ENCODE data around the gene B3GALT5.

DNA sequence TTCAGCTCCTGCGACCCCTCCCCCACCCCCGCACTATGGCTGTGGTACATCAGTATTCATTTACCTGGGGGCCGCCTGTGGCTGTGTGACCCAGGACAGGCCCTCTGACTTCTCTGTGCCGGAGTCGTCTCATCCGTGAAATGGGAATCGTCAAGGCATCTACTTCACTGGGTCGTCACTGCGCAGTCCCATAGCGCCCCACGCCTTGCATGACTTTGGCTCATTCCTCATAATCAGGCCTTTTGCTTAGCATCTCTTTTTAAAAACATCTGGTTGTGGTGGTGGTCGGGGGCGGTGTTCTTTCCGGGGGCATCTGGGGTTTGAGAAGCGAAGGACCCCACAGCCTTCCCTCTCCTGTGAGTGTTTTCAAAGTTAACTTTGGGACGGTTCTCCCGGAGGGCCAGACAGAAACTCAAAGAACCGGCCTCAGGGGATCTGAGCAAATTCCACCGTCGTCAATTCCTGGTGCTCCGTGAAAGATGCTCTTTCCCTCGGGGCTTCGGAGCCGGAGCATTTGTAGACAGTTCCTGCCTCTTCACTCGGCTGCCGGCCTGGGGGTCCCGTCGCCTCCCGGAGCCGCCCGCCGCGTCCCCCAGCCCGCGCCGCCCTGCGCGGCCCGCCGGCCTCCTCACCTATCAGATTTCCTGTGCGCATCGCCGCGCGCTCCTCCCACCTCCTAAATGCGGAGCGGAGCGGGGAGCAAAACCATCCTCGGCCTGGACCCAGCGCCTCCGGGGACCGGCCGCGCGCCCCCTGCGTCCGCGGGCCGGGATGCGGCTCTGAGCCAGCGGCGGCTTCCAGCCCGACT lies at the start of gene B3GALT5:
- TF ChIP-seq, protein P1, sequence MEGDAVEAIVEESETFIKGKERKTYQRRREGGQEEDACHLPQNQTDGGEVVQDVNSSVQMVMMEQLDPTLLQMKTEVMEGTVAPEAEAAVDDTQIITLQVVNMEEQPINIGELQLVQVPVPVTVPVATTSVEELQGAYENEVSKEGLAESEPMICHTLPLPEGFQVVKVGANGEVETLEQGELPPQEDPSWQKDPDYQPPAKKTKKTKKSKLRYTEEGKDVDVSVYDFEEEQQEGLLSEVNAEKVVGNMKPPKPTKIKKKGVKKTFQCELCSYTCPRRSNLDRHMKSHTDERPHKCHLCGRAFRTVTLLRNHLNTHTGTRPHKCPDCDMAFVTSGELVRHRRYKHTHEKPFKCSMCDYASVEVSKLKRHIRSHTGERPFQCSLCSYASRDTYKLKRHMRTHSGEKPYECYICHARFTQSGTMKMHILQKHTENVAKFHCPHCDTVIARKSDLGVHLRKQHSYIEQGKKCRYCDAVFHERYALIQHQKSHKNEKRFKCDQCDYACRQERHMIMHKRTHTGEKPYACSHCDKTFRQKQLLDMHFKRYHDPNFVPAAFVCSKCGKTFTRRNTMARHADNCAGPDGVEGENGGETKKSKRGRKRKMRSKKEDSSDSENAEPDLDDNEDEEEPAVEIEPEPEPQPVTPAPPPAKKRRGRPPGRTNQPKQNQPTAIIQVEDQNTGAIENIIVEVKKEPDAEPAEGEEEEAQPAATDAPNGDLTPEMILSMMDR (IDR thresholded peaks at IDR 0.05; ENCODE audit: borderline replicate concordance, extremely low read depth, low read length, poor library complexity, severe bottlenecking): no peak
- no peak for TF ChIP-seq EZH2 (IDR thresholded peaks at IDR 0.05; ENCODE audit: borderline replicate concordance, low read depth, low read length, severe bottlenecking)

Data from DND-41 (cell line).